Dedifferentiated amniotic fluid mesenchymal stem cell (primary cell): ENCODE results near the gene GAS7.

Experiments
- DNase-seq: peaks from one replicate; pipeline ENCODE4 v3.0.0-alpha.2; 2016; ENCODE audit errors: extremely low spot score

GAS7 gene

GRCh38 chr17:10171581-10171981 lies 26.8 kb downstream of the GAS7 start:
- DNase-seq: no peak

GRCh38 chr17:10171122-10171571 lies 27.3 kb downstream of the GAS7 start:
- DNase-seq: no peak

- no peak for DNase-seq
These were observed 28.2 kb downstream of the GAS7 start for GRCh38 chr17:10170233-10170632.

- no peak for DNase-seq
These were observed 29.1 kb downstream of the GAS7 start for GRCh38 chr17:10169290-10169689.

GRCh38 chr17:10166176-10166935 lies 32.0 kb downstream of the GAS7 start:
- no peak for DNase-seq

- DNase-seq: no peak
These were observed 36.3 kb downstream of the GAS7 start for GRCh38 chr17:10162096-10162495.

- DNase-seq: no peak
These were observed 37.0 kb downstream of the GAS7 start for GRCh38 chr17:10161386-10161785.

GRCh38 chr17:10156948-10157607 lies 41.3 kb downstream of the GAS7 start:
- DNase-seq: no peak

GRCh38 chr17:10156599-10156947 lies 41.8 kb downstream of the GAS7 start:
- DNase-seq: no peak

- no peak for DNase-seq
These were observed 42.4 kb downstream of the GAS7 start for GRCh38 chr17:10156077-10156435.

GRCh38 chr17:10155371-10156076 lies 42.9 kb downstream of the GAS7 start:
- no peak for DNase-seq

- DNase-seq: no peak
These were observed 46.5 kb downstream of the GAS7 start for GRCh38 chr17:10151667-10152496.

- no peak for DNase-seq
These were observed 48.6 kb downstream of the GAS7 start for GRCh38 chr17:10149573-10150399.

GRCh38 chr17:10147761-10148415 lies 50.5 kb downstream of the GAS7 start:
- no peak for DNase-seq

GRCh38 chr17:10147040-10147439 lies 51.4 kb downstream of the GAS7 start:
- no peak for DNase-seq

GRCh38 chr17:10144982-10145381 lies 53.4 kb downstream of the GAS7 start:
- no peak for DNase-seq

GRCh38 chr17:10144456-10144855 lies 54.0 kb downstream of the GAS7 start:
- no peak for DNase-seq

GRCh38 chr17:10141436-10141835 lies 57.0 kb downstream of the GAS7 start:
- no peak for DNase-seq

- DNase-seq: no peak
These were observed 58.8 kb downstream of the GAS7 start for GRCh38 chr17:10139577-10139976.

- no peak for DNase-seq
These were observed 62.0 kb downstream of the GAS7 start for GRCh38 chr17:10136258-10136981.
